Neutrophil (primary cell): ENCODE data around the gene ERGIC2.
"Not testable (repeated sequence)": the region's sequence is repeated elsewhere in the genome, so short reads cannot be mapped to it uniquely, and the experiment has no call there.

ENCODE experiments used
- H3K27ac ChIP-seq: fragments of 200-600 bp; sonication (generic); 2 replicates; pipeline ENCODE4 v1.5.1; 2016; ENCODE audit warnings: mild to moderate bottlenecking, moderate library complexity
- H3K27me3 ChIP-seq: fragments of 200-600 bp; sonication (generic); 2 replicates; pipeline ENCODE4 v1.6.0; 2016; ENCODE audit warnings: mild to moderate bottlenecking
- H3K36me3 ChIP-seq: fragments of 200-600 bp; sonication (generic); 2 replicates; pipeline ENCODE4 v1.5.1; 2017
- H3K4me1 ChIP-seq, 2 experiments: fragments of 200-600 bp in 1 of 2; sonication (generic) in 1 of 2; 1 replicate in 1 of 2; 2 replicates in 1 of 2; pipeline versions ENCODE4 v1.5.1 to v1.6.1; 2013 to 2016; ENCODE audit warnings: low read depth in 1 of 2, low read length in 1 of 2, mild to moderate bottlenecking in 1 of 2, moderate library complexity in 1 of 2; ENCODE audit not compliant: control insufficient read depth in 1 of 2, insufficient read depth in 1 of 2
- H3K4me3 ChIP-seq, 2 experiments: fragments of 200-600 bp in 1 of 2; sonication (generic) in 1 of 2; 1 replicate in 1 of 2; 2 replicates in 1 of 2; pipeline ENCODE4 v1.5.1; 2013 to 2016; ENCODE audit warnings: low read depth in 1 of 2, low read length in 1 of 2, mild to moderate bottlenecking in 1 of 2, moderate library complexity in 1 of 2
- H3K9me3 ChIP-seq: fragments of 200-600 bp; sonication (generic); 2 replicates; pipeline ENCODE4 v1.5.1; 2016
- TF ChIP-seq, protein P1 (sequence below): fragments of 200-600 bp; sonication (generic); IDR thresholded peaks from 2 replicates; pipeline ENCODE4 v1.5.1; 2016; ENCODE audit warnings: antibody characterized with exemption

ERGIC2 gene

DNA sequence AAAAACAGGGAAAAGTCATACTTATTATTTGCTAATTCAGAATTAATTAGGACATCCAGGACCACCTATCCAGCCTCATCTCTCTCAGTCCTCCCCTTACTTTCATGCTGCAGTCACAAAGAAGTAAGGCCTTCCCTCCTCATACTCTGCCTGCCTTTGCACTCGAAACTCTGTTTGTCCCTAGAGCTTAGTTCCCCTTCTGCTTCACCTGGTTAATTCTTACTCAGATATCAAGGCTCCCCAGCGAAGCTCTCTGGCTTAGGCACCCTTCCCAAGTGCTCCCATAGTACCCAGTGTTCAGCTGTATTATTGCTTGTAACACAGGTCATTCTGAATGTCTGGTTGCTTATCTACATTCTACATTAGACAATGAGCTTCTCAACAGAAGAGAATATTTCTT lies 81.3 kb downstream of the ERGIC2 start:
- Histone ChIP-seq H3K9me3 (no peaks in the 10 kb centered on the region), H3K36me3 (peaks cover 28% of the 10 kb centered on the region), H3K27ac (peak overlapping the region; percentile 0), H3K4me3 (no peak overlapping the region), H3K27me3 (no peaks in the 10 kb centered on the region), H3K4me1 (no peaks in the 10 kb centered on the region)
- TF ChIP-seq, protein P1, sequence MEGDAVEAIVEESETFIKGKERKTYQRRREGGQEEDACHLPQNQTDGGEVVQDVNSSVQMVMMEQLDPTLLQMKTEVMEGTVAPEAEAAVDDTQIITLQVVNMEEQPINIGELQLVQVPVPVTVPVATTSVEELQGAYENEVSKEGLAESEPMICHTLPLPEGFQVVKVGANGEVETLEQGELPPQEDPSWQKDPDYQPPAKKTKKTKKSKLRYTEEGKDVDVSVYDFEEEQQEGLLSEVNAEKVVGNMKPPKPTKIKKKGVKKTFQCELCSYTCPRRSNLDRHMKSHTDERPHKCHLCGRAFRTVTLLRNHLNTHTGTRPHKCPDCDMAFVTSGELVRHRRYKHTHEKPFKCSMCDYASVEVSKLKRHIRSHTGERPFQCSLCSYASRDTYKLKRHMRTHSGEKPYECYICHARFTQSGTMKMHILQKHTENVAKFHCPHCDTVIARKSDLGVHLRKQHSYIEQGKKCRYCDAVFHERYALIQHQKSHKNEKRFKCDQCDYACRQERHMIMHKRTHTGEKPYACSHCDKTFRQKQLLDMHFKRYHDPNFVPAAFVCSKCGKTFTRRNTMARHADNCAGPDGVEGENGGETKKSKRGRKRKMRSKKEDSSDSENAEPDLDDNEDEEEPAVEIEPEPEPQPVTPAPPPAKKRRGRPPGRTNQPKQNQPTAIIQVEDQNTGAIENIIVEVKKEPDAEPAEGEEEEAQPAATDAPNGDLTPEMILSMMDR = no peak

DNA sequence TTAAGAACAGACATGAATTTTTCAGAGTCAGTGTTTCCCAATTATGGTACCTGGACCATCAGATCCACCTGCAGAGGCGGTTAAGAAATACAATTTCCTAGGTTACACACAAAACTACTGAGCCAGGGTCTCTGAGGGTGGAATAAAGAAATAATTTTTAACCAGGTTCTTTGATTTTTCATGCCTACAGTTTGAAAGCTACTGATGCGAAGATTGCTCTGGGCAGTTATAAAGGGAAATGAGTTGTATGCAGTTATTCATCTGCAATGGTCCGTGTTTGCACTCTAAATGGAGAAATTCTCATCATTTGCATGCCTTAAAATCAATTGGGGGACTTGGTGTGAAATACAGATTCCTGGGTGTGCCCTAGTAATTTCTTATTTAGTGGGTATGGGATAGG lies 89.7 kb downstream of the ERGIC2 start:
- no peak overlapping the region for H3K4me3 ChIP-seq
- H3K27ac ChIP-seq = no peak overlapping the region
- TF ChIP-seq, protein P1 = no peak
- H3K9me3 ChIP-seq = no peaks in the 10 kb centered on the region
- H3K27me3 ChIP-seq = no peaks in the 10 kb centered on the region
- H3K4me1 ChIP-seq = no peaks in the 10 kb centered on the region
- peaks cover 16% of the 10 kb centered on the region for H3K36me3 ChIP-seq

DNA sequence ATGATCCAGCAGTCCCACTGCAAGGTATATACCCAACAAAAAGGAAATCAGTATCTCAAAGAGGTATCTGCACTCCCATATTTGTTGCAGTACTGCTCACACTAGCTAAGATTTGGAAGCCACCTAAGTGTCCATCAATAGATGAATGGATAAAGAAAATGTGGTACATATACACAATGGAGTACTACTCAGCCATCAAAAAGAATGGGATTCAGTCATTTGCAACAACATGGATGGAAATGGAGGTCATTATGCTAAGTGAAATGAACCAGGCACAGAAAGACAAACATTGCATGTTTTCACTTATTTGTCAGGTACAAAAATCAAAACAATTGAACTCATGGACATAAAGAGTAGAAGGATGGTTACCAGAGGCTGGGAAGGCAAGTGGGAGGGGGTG lies 90.5 kb downstream of the ERGIC2 start:
- H3K27ac ChIP-seq, H3K4me1 ChIP-seq, H3K4me3 ChIP-seq, H3K27me3 ChIP-seq, H3K9me3 ChIP-seq: not testable (repeated sequence)
- peaks cover 16% of the 10 kb centered on the region for H3K36me3 ChIP-seq

DNA sequence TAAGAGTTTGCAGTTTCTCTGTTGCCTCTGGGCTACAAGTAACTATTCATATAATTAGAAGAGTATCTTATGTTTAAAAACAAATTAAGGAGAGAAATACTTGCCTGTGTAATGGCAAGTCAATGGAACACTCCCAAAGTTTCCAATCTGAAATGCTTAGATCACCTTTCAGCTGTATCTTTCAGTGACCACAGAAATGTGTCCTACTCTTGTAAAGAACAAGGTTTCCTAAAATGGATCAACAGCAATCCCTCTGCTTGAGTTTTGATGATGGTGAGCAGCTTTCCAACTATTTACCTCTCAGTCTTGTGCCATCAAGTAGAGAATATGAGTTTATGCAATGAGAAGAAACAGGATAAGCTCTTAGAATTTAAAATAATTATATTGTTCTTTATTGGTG lies 92.9 kb downstream of the ERGIC2 start:
- H3K9me3 ChIP-seq = no peaks in the 10 kb centered on the region
- no peak overlapping the region for H3K27ac ChIP-seq
- peaks cover 6% of the 10 kb centered on the region for H3K36me3 ChIP-seq
- H3K4me1 ChIP-seq = no peaks in the 10 kb centered on the region
- H3K27me3 ChIP-seq = no peaks in the 10 kb centered on the region
- TF ChIP-seq, protein P1 = no peak
- no peak overlapping the region for H3K4me3 ChIP-seq

DNA sequence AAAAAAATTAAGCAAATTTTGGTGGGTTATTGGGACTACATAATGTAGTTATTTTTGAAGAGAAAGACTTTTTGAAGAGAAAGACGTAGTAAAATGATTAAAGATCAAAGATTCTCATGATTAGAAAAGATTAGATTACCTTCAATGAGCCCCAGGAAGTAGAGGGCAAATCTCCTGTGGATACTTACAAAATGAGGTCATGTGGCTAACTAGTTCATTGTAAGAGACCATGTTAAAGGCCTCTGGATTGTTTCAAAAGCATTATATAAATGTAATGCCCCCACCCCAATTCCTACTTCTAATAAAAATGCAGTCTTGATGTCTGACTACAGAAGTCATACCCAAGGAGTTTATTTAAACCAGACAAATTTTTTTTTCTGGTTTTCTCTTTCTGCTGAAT lies 93.3 kb downstream of the ERGIC2 start:
- Histone ChIP-seq H3K27ac (no peak overlapping the region), H3K36me3 (peaks cover 2% of the 10 kb centered on the region), H3K4me1 (no peaks in the 10 kb centered on the region), H3K9me3 (no peaks in the 10 kb centered on the region), H3K4me3 (no peak overlapping the region), H3K27me3 (no peaks in the 10 kb centered on the region)
- TF ChIP-seq, protein P1 = no peak
